K562 (cell line): ENCODE results near the gene TMEM25. TPM values are rescaled to one million over a fixed set of nuclear protein-coding genes. Genes with fewer than 3 reads are reported as not detected.

Experiments used
- HNRNPK ChIP-seq: fragments of 200-400 bp; formaldehyde crosslinking; IDR thresholded peaks from one replicate; pipeline ENCODE4 v1.6.1; 2018; ENCODE audit warnings: mild to moderate bottlenecking, low read depth, low read length; ENCODE audit not compliant: poor library complexity, severe bottlenecking
- NFYB ChIP-seq: IDR thresholded peaks from 2 replicates; pipeline ENCODE4 v1.6.1; 2011; ENCODE audit warnings: mild to moderate bottlenecking, moderate library complexity; ENCODE audit not compliant: insufficient read length; ENCODE audit errors: extremely low read depth
- SIN3A ChIP-seq, 2 experiments: fragments of 150-350 bp in 1 of 2; IDR thresholded peaks; 2 replicates each; pipeline ENCODE4 v1.6.1; 2011 to 2016; ENCODE audit warnings: borderline replicate concordance in 2 of 2, low read depth in 2 of 2, low read length in 2 of 2, mild to moderate bottlenecking in 2 of 2, moderate library complexity in 2 of 2; ENCODE audit not compliant: control insufficient read depth in 1 of 2
- SMAD4 ChIP-seq: fragments of 250-450 bp; sonication (Bioruptor Pico); conservative IDR thresholded peaks from 2 replicates; pipeline ENCODE4 v1.8.0; 2021; ENCODE audit warnings: inconsistent platforms, mild to moderate bottlenecking, moderate library complexity
- SMARCB1 ChIP-seq: IDR thresholded peaks from 2 replicates; pipeline ENCODE4 v1.6.1; 2011; ENCODE audit warnings: improper control_type of control experiment, low read depth; ENCODE audit not compliant: insufficient read length
- SMC3 ChIP-seq: conservative IDR thresholded peaks from 2 replicates; pipeline ENCODE4 v1.6.1; 2011; ENCODE audit warnings: low read depth, low read length, improper control_type of control experiment; ENCODE audit not compliant: insufficient read depth
- TEAD1 ChIP-seq, 2 experiments: fragments of 450-650 bp in 1 of 2; sonication (generic) in 1 of 2; formaldehyde crosslinking; IDR thresholded peaks; 2 replicates each; pipeline versions ENCODE4 v1.4.0 to v1.8.0; 2020 to 2022; ENCODE audit warnings: mild to moderate bottlenecking in 2 of 2, missing genetic modification reagents in 1 of 2
- polyA plus RNA-seq, 8 experiments: library from polyadenylated mRNA; depleted of rRNA in 4 of 8; stranded (reverse) in 5 of 8; unstranded in 3 of 8; fragments of >200 nt; fragmentation: Nextera tagmentation in 2 of 8; fragmentation: Illumina TruSeq in 1 of 8; extraction: Ambion mirVana in 2 of 8; extraction: Trizol in 1 of 8; gene quantifications; 2 replicates each; pipeline versions ENCODE4 v1.2.1 to v1.2.3, GENCODE V29; 2011 to 2014; ENCODE audit warnings: inconsistent platforms in 1 of 8, missing spikeins in 1 of 8
- total RNA-seq, 7 experiments: library from RNA; depleted of rRNA in 6 of 7; stranded (reverse); fragments of >200 nt in 6 of 7; fragmentation: Illumina TruSeq in 2 of 7; extraction: Trizol in 2 of 7; gene quantifications; 2 replicates each; pipeline versions ENCODE4 v1.2.1 to v1.2.3, GENCODE V29; 2011 to 2021; ENCODE audit warnings: low replicate concordance in 1 of 7
- TF ChIP-seq, protein P1 (sequence below): fragments of 450-650 bp; IDR thresholded peaks from 2 replicates; pipeline ENCODE4 v1.6.1; 2018; ENCODE audit warnings: mild to moderate bottlenecking, low read depth; ENCODE audit not compliant: partially characterized antibody
- TF ChIP-seq, protein P2 (sequence below): fragments of 450-650 bp; formaldehyde crosslinking; IDR thresholded peaks from 2 replicates; pipeline ENCODE4 v1.4.0; 2020; ENCODE audit warnings: mild to moderate bottlenecking, moderate library complexity
- TF ChIP-seq, protein P3 (sequence below): fragments of 450-650 bp; IDR thresholded peaks from 2 replicates; pipeline ENCODE4 v1.6.1; 2016; ENCODE audit warnings: antibody characterized with exemption
- TF ChIP-seq, protein P4 (sequence below): fragments of 150-350 bp; conservative IDR thresholded peaks from 2 replicates; pipeline ENCODE4 v1.6.1; 2014; ENCODE audit warnings: low read length
- TF ChIP-seq, protein P5 (sequence below): fragments of 450-650 bp; IDR thresholded peaks from 2 replicates; pipeline ENCODE4 v1.6.1; 2016
- TF ChIP-seq, protein P6 (sequence below): fragments of 250-450 bp; sonication (Bioruptor Pico); IDR thresholded peaks from 2 replicates; pipeline ENCODE4 v1.4.0; 2020; ENCODE audit warnings: mild to moderate bottlenecking, moderate library complexity, borderline replicate concordance

Gene TMEM25
- total and polyA plus RNA-seq, 9 of the 15 experiments (the other 6 are each of a cell fraction or from before 2014, with no cell fraction given): 0.34 to 3.8 (median 2.0) TPM

DNA sequence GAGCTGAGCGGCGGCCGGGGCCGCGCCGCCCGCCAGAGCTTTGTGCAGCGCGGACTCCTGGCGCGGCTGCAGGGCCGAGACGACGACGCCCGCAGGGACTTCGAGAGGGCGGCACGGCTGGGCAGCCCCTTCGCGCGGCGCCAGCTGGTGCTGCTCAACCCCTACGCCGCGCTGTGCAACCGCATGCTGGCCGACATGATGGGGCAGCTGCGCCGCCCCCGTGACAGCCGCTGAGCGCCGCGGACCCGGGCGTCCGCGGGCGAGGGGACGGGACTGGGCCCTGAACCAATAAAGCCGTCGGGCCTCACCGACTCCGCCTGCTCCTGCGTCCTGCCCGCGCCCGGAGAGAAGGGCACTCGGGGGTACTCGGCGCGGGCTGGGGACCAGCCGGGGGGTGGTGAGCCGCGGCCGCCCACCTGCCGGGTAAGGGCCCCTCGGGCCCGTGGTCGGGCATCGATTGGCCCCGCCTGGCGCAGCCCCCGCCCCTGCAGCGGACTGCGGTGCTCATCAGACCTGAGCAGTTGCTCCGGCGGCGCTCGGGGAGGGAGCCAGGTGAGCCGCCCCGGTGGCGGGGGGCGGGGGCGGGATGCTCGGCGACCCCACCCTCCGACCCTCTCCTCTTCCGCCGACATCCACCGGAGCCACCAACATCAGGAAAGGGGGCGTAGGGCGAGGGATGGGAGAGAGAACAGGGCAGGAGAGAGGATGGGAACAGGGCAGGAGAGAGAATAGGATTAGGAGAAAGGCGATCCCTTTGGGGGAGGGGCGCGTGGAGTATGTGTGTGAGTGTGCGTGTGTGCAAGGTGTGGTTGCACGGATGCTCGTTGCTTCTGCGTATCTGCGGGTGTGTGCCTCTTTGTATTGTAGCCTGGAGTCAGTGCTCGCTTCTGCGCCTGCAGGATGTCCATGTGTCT, at the start of gene TMEM25 (continued):
- TF ChIP-seq, protein P1, sequence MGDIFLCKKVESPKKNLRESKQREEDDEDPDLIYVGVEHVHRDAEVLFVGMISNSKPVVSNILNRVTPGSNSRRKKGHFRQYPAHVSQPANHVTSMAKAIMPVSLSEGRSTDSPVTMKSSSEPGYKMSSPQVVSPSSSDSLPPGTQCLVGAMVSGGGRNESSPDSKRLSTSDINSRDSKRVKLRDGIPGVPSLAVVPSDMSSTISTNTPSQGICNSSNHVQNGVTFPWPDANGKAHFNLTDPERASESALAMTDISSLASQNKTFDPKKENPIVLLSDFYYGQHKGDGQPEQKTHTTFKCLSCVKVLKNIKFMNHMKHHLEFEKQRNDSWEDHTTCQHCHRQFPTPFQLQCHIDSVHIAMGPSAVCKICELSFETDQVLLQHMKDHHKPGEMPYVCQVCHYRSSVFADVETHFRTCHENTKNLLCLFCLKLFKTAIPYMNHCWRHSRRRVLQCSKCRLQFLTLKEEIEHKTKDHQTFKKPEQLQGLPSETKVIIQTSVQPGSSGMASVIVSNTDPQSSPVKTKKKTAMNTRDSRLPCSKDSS: no peak
- peak; percentile 32 to 75; a peak in 3 of 4 replicates for TF ChIP-seq SIN3A (IDR thresholded peaks at IDR 0.05; ENCODE audit: borderline replicate concordance in 2 of 2, control insufficient read depth in 1 of 2, low read depth in 2 of 2, low read length in 2 of 2)
- TF ChIP-seq SMC3: no peak
- TF ChIP-seq, protein P2, sequence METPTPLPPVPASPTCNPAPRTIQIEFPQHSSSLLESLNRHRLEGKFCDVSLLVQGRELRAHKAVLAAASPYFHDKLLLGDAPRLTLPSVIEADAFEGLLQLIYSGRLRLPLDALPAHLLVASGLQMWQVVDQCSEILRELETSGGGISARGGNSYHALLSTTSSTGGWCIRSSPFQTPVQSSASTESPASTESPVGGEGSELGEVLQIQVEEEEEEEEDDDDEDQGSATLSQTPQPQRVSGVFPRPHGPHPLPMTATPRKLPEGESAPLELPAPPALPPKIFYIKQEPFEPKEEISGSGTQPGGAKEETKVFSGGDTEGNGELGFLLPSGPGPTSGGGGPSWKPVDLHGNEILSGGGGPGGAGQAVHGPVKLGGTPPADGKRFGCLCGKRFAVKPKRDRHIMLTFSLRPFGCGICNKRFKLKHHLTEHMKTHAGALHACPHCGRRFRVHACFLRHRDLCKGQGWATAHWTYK: 0 out of 2 replicates have a peak, but pooled peaks have one; percentile 37
- peak; percentile 60 for TF ChIP-seq SMAD4 (CRISPR knock-in tag)
- no peak for TF ChIP-seq SMARCB1
- TF ChIP-seq HNRNPK: no peak
- TF ChIP-seq, protein P3, sequence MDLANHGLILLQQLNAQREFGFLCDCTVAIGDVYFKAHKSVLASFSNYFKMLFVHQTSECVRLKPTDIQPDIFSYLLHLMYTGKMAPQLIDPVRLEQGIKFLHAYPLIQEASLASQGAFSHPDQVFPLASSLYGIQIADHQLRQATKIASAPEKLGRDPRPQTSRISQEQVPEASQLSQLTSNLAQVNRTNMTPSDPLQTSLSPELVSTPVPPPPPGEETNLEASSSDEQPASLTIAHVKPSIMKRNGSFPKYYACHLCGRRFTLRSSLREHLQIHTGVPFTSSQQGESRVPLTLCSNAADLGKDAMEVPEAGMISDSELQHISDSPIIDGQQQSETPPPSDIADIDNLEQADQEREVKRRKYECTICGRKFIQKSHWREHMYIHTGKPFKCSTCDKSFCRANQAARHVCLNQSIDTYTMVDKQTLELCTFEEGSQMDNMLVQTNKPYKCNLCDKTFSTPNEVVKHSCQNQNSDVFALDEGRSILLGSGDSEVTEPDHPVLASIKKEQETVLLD: no peak
- TF ChIP-seq, protein P4, sequence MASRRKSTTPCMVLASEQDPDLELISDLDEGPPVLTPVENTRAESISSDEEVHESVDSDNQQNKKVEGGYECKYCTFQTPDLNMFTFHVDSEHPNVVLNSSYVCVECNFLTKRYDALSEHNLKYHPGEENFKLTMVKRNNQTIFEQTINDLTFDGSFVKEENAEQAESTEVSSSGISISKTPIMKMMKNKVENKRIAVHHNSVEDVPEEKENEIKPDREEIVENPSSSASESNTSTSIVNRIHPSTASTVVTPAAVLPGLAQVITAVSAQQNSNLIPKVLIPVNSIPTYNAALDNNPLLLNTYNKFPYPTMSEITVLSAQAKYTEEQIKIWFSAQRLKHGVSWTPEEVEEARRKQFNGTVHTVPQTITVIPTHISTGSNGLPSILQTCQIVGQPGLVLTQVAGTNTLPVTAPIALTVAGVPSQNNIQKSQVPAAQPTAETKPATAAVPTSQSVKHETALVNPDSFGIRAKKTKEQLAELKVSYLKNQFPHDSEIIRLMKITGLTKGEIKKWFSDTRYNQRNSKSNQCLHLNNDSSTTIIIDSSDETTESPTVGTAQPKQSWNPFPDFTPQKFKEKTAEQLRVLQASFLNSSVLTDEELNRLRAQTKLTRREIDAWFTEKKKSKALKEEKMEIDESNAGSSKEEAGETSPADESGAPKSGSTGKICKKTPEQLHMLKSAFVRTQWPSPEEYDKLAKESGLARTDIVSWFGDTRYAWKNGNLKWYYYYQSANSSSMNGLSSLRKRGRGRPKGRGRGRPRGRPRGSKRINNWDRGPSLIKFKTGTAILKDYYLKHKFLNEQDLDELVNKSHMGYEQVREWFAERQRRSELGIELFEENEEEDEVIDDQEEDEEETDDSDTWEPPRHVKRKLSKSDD: no peak
- TF ChIP-seq TEAD1 (CRISPR knock-in tag; IDR thresholded peaks at IDR 0.05): peak in 1 of 2 experiments; percentile 45; a peak in 1 of 4 replicates
- TF ChIP-seq, protein P5, sequence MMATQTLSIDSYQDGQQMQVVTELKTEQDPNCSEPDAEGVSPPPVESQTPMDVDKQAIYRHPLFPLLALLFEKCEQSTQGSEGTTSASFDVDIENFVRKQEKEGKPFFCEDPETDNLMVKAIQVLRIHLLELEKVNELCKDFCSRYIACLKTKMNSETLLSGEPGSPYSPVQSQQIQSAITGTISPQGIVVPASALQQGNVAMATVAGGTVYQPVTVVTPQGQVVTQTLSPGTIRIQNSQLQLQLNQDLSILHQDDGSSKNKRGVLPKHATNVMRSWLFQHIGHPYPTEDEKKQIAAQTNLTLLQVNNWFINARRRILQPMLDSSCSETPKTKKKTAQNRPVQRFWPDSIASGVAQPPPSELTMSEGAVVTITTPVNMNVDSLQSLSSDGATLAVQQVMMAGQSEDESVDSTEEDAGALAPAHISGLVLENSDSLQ: no peak
- TF ChIP-seq NFYB: no peak
- TF ChIP-seq, protein P6, sequence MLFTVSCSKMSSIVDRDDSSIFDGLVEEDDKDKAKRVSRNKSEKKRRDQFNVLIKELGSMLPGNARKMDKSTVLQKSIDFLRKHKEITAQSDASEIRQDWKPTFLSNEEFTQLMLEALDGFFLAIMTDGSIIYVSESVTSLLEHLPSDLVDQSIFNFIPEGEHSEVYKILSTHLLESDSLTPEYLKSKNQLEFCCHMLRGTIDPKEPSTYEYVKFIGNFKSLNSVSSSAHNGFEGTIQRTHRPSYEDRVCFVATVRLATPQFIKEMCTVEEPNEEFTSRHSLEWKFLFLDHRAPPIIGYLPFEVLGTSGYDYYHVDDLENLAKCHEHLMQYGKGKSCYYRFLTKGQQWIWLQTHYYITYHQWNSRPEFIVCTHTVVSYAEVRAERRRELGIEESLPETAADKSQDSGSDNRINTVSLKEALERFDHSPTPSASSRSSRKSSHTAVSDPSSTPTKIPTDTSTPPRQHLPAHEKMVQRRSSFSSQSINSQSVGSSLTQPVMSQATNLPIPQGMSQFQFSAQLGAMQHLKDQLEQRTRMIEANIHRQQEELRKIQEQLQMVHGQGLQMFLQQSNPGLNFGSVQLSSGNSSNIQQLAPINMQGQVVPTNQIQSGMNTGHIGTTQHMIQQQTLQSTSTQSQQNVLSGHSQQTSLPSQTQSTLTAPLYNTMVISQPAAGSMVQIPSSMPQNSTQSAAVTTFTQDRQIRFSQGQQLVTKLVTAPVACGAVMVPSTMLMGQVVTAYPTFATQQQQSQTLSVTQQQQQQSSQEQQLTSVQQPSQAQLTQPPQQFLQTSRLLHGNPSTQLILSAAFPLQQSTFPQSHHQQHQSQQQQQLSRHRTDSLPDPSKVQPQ (CRISPR knock-in tag): no peak
